Left forelimb (tissue), 1 donor: ENCODE data around the gene N4BP2L2.
A peak's percentile ranks its signal among the peaks of the same experiment; 100 is the strongest.
"Not testable (repeated sequence)": the region's sequence is repeated elsewhere in the genome, so short reads cannot be mapped to it uniquely, and the experiment has no call there.

Experiments
- DNase-seq: peaks from one replicate; pipeline ENCODE4 v3.0.0-alpha.2; 2018; ENCODE audit warnings: low spot score

N4BP2L2 gene

GRCh38 chr13:32538621-32539246 lies at the start of gene N4BP2L2:
Gene N4BP2L2 (minus strand): TSS chr13:32538795. CDS start chr13:32537027, 1,768 bp downstream.
- DNase-seq, result peak; percentile 91

GRCh38 chr13:32587811-32588170 lies 49.2 kb upstream of the N4BP2L2 start:
- DNase-seq, result no peak

GRCh38 chr13:32587011-32587810 lies 48.6 kb upstream of the N4BP2L2 start:
- peak; percentile 80 for DNase-seq

GRCh38 chr13:32586080-32586900 lies 47.7 kb upstream of the N4BP2L2 start, which contains the start of gene PDS5B:
Gene PDS5B (plus strand): TSS chr13:32586452. CDS start chr13:32648773, 62,321 bp downstream.
- DNase-seq, result peak; percentile 99

GRCh38 chr13:32585550-32586079 lies 47.0 kb upstream of the N4BP2L2 start:
- DNase-seq, result no peak

GRCh38 chr13:32582991-32583390 lies 44.4 kb upstream of the N4BP2L2 start:
- no peak for DNase-seq

- DNase-seq, result no peak
Measured at GRCh38 chr13:32582281-32582680, 43.7 kb upstream of the N4BP2L2 start.

GRCh38 chr13:32581177-32581786 lies 42.7 kb upstream of the N4BP2L2 start:
- DNase-seq, result no peak

- DNase-seq, result no peak
Measured at GRCh38 chr13:32577032-32577431, 38.4 kb upstream of the N4BP2L2 start.

GRCh38 chr13:32575687-32576086 lies 37.1 kb upstream of the N4BP2L2 start:
- not testable (repeated sequence) for DNase-seq

- DNase-seq, result not testable (repeated sequence)
Measured at GRCh38 chr13:32560842-32561241, 22.2 kb upstream of the N4BP2L2 start.

GRCh38 chr13:32555613-32556012 lies 17.0 kb upstream of the N4BP2L2 start:
- DNase-seq, result no peak

- no peak for DNase-seq
Measured at GRCh38 chr13:32553720-32554119, 15.1 kb upstream of the N4BP2L2 start.

GRCh38 chr13:32549788-32550187 lies 11.2 kb upstream of the N4BP2L2 start:
- no peak for DNase-seq

GRCh38 chr13:32548837-32549236 lies 10.2 kb upstream of the N4BP2L2 start:
- DNase-seq, result no peak

GRCh38 chr13:32545083-32545482 lies 6.5 kb upstream of the N4BP2L2 start:
- DNase-seq, result no peak

- DNase-seq, result no peak
Measured at GRCh38 chr13:32542221-32542620, 3.6 kb upstream of the N4BP2L2 start.

- peak; percentile 71 for DNase-seq
Measured at GRCh38 chr13:32538143-32538620, 413 bp downstream of the N4BP2L2 start.

GRCh38 chr13:32537580-32538142 lies 934 bp downstream of the N4BP2L2 start:
- no peak for DNase-seq

- DNase-seq, result no peak
Measured at GRCh38 chr13:32535748-32536147, 2.8 kb downstream of the N4BP2L2 start.

- no peak for DNase-seq
Measured at GRCh38 chr13:32535115-32535514, 3.5 kb downstream of the N4BP2L2 start.
